ES-I3 (cell line): ENCODE measurements around the gene TENM4.

Experiments
- H3K36me3 ChIP-seq: 2 replicates; pipeline ENCODE4 v1.6.1; 2013; ENCODE audit warnings: mild to moderate bottlenecking, low read length, control low read depth, moderate library complexity; ENCODE audit not compliant: insufficient read depth
- H3K4me1 ChIP-seq: 2 replicates; pipeline ENCODE4 v1.6.1; 2013; ENCODE audit warnings: mild to moderate bottlenecking, control low read depth, low read length; ENCODE audit not compliant: insufficient read depth
- H3K9ac ChIP-seq: 2 replicates; pipeline ENCODE4 v1.6.1; 2013; ENCODE audit warnings: low read depth, mild to moderate bottlenecking, low read length, moderate library complexity
- H3K9me3 ChIP-seq: 2 replicates; pipeline ENCODE4 v1.6.1; 2013; ENCODE audit warnings: mild to moderate bottlenecking, low read length, moderate library complexity; ENCODE audit not compliant: control insufficient read depth, insufficient read depth

Gene TENM4

DNA sequence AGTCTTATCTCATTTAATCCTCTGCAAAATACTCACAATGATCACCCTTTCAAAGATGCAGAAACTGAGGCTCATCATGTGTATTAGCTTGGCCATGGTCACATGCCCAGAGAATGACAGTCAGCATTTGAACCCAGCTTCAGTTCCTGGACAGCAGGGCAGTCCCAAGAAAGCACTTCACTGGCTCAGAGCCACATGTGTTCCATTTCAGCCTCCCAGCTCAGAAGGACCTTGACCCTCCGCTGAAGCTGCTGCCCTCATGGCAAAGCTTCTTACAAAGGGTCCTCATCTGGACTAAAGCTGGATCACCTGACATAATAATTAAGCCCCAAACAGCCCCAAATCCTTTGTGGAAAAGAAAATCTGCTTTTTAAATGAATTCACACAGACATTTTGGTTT, 37.0 kb downstream of the TENM4 start:
- Histone ChIP-seq H3K36me3 (no peaks in the 10 kb centered on the region), H3K9me3 (no peaks in the 10 kb centered on the region), H3K4me1 (no peaks in the 10 kb centered on the region), H3K9ac (no peak overlapping the region)

DNA sequence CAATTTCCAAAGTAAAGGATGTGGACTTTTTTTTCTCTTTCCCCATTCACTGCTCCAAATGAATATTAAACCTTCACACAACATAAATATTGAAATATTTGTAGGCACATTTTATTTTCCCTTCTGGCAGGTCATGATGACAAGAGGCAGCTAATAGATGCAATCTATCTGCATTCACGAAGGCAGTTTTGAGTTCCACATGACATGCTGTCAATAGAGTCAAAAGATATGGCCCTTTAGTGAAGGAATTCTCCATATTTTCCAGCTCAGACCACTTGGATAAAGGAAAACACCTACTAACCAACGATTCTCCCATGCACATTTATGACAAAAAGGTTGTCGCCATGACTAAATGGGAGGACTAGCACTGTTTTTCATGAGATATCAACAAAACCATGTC, 37.9 kb downstream of the TENM4 start:
- Histone ChIP-seq H3K9ac (no peak overlapping the region), H3K9me3 (no peaks in the 10 kb centered on the region), H3K4me1 (no peaks in the 10 kb centered on the region)

DNA sequence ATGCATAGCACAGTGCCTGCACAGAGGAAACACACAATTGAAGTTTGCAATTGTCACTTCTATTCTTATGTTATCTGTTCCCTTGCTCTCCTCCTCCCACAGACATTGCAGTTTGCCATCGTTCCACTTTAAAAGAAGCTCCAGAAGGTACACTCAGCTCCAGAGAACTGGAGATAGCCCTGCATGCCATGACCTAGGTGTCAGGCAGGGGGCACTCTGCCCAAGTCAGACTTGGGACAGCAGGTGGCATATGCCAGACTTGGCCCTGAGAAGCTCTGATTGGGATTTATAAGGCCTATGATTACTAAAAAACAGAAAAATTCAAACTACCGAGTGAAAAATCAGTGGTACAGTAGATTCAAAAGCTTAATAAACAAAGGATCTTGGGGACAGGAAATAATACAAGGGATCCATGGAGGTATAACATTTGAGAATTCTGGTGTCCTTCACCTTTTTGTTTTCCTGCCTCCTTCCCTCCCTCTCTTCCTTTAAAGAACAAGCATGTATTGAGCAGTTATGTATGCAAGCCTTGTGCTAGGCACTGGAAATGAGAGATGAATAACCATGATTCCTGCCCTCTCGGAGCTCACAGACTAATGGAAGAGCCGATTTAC, 40.0 kb downstream of the TENM4 start:
- Histone ChIP-seq H3K4me1 (no peaks in the 10 kb centered on the region), H3K36me3 (no peaks in the 10 kb centered on the region), H3K9me3 (no peaks in the 10 kb centered on the region), H3K9ac (no peak overlapping the region)

More for the DNA sequence above, 37.9 kb downstream of the TENM4 start:
- H3K36me3 ChIP-seq: no peaks in the 10 kb centered on the region

DNA sequence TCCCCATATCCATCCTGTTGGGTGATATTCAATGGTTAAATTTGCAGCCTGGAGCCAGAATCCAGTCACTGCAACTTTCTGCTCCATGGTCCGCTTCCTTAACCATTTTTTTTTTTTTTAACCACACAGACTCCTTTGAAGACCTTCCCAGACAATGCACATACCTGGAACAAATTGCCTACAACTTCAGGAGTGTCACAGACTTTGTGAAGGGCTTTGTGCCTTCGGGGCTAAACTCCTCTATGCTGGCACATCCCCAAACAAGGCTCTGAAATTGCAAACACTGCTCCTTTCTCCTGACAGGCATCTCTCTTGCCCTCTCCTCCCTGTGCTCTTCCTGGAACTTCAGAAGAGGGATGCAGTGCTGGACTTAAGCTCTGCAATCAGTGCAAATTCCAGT, 40.6 kb downstream of the TENM4 start:
- no peaks in the 10 kb centered on the region for H3K36me3 ChIP-seq
- no peak overlapping the region for H3K9ac ChIP-seq
- no peaks in the 10 kb centered on the region for H3K4me1 ChIP-seq
- no peaks in the 10 kb centered on the region for H3K9me3 ChIP-seq

DNA sequence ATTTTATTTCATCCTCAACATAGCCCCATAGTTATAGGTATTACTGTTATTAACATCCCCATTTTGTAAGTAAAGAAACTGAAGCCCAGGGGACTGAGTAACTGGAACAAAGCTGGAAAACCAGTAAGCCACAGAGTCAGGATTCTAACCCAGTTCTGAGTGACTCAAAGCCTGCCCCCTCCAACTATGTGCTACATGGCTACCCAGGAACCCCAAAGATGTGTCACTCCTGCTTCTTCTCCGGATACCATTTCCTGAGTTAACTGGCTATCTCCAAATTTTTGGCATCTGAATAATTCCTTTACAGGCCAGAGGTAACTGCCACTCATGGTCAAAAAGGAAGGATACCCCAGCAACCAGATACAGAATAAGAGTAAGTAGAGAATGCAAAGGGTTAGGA, 43.6 kb downstream of the TENM4 start:
- no peak overlapping the region for H3K9ac ChIP-seq
- no peaks in the 10 kb centered on the region for H3K36me3 ChIP-seq
- H3K9me3 ChIP-seq: no peaks in the 10 kb centered on the region
- peaks cover 14% of the 10 kb centered on the region for H3K4me1 ChIP-seq

- Histone ChIP-seq H3K36me3 (no peaks in the 10 kb centered on the region), H3K9me3 (no peaks in the 10 kb centered on the region), H3K9ac (no peak overlapping the region), H3K4me1 (peaks cover 14% of the 10 kb centered on the region)
These were observed 44.2 kb downstream of the TENM4 start for GRCh38 chr11:79396674-79397073.

- H3K36me3 ChIP-seq: no peaks in the 10 kb centered on the region
- no peak overlapping the region for H3K9ac ChIP-seq
- H3K4me1 ChIP-seq: peaks cover 14% of the 10 kb centered on the region
- no peaks in the 10 kb centered on the region for H3K9me3 ChIP-seq
These were observed 44.8 kb downstream of the TENM4 start for GRCh38 chr11:79396001-79396400.

DNA sequence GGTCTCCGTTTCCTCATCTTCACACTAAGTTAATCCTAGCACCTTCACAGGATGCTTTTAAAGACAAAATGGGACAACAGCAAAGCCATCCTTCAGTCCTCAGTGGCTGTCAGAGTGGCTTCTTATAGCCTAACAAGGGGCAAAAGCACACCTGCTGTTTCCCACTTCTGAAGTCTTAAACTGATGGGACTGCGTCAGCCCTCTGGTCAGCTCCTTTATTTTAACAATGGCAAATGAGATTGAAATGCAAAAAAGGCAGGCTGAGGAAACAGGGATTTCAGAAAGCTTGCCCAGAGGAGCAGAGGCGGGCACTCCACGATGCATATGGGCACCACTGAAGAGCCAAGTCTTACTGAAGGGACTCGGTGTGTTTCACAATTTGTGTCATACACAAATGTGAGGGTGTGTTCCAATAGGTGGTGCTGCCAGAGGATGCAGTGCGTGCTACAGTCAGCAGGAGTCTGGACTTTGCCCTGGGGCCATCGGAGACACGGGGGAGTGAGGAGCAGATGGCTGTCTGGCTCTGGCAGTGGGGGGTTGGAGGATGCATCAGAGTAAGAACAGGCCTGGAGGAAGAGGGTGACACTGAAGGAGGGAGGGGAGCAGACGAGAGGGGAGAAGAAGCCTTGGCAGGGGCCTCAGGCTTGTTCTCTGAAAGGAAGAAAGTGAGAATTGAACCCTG, 47.3 kb downstream of the TENM4 start:
- Histone ChIP-seq H3K4me1 (peaks cover 14% of the 10 kb centered on the region), H3K9ac (no peak overlapping the region; the same call in 1 of the 2 replicates)

DNA sequence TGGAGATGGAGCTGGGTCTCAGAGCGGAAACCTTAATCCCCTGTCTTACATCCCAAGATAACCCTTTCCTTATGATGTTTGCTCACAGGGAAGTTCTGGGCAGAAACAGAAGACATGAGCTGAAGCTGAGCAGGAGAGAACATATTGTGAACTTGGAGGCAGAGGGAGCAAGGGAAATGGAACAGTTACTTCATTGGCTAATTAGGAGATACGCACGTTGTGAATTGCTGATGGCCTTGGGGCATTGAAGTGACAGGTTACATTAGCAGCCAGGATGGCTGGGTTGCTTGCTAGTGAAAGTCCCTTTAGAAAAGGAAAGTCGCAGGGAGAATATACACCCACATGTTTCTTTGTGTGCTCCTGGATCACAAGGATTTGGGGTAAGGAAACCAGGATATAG, 48.7 kb downstream of the TENM4 start:
- Histone ChIP-seq H3K4me1 (peaks cover 14% of the 10 kb centered on the region), H3K36me3 (no peaks in the 10 kb centered on the region), H3K9me3 (no peaks in the 10 kb centered on the region), H3K9ac (no peak overlapping the region)

More for the DNA sequence above, 47.3 kb downstream of the TENM4 start:
- Histone ChIP-seq H3K9me3 (no peaks in the 10 kb centered on the region), H3K36me3 (no peaks in the 10 kb centered on the region)

GRCh38 chr11:79390923-79391322, 49.9 kb downstream of the TENM4 start:
- Histone ChIP-seq H3K9ac (no peak overlapping the region), H3K4me1 (peaks cover 14% of the 10 kb centered on the region), H3K36me3 (no peaks in the 10 kb centered on the region), H3K9me3 (no peaks in the 10 kb centered on the region)

- Histone ChIP-seq H3K9ac (no peak overlapping the region), H3K4me1 (peaks cover 14% of the 10 kb centered on the region), H3K9me3 (no peaks in the 10 kb centered on the region), H3K36me3 (no peaks in the 10 kb centered on the region)
These were observed 50.4 kb downstream of the TENM4 start for GRCh38 chr11:79390477-79390876.

GRCh38 chr11:79388201-79388600, 52.6 kb downstream of the TENM4 start:
- peaks cover 5% of the 10 kb centered on the region for H3K4me1 ChIP-seq
- no peak overlapping the region for H3K9ac ChIP-seq
- no peaks in the 10 kb centered on the region for H3K36me3 ChIP-seq
- H3K9me3 ChIP-seq: no peaks in the 10 kb centered on the region

DNA sequence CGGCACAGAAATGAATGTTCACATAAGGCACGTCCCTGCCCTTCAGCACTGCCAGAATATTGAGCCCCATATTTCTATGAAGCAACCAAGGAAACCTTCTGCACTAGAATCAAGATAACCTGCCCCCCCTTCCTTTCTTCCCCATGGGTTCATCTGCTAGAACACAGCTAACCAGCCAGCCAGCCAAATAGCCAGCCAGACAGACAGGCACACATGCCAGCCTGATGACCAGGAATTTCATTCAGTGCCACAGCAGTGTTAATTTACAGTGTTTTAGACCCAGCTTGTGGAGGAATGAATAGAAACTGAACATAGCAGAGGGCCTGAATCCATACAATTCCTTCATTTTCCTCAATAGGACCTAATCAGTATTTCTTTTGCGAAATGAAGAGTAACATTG, 57.0 kb downstream of the TENM4 start:
- H3K9me3 ChIP-seq: no peaks in the 10 kb centered on the region
- no peaks in the 10 kb centered on the region for H3K36me3 ChIP-seq
- H3K4me1 ChIP-seq: peaks cover 3% of the 10 kb centered on the region
- no peak overlapping the region for H3K9ac ChIP-seq

DNA sequence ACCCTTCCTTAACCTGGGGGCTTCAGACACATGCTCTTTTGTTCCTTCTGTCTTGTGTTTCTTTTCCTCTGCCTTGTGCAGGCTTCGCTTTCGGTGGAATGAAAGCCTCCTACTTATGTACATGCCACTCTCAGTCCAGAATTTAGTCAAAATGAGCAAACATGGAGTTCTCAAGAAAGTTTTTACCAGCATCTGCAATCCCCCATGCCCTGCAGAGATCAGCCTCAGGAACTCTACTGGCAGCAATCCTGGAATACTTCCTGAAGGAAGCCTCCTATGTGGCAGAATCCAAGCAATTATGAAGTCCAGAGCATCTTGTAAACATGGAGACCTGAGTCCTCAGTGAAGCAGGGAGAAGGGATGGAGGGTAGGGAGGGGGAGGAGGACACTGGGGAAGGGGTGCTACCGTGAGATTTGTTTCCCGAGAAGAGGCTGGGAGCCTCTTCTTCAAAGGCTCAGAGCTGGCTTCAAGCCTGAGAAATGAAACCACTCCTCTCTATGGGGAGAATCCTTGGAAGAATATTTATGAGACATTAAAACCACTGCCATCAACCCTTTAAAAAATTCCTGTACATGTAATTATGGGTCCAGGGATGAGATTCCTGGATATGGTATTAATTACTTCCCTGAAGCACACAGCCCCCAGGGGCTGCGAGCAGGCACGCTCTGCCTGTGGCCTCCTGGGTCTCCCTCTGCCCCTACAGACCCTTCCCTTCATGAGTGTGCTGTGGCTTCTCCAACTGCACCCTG, 58.4 kb downstream of the TENM4 start:
- Histone ChIP-seq H3K9me3 (no peaks in the 10 kb centered on the region), H3K36me3 (no peaks in the 10 kb centered on the region), H3K9ac (no peak overlapping the region), H3K4me1 (peaks cover 5% of the 10 kb centered on the region)

GRCh38 chr11:79381036-79381435, 59.8 kb downstream of the TENM4 start:
- Histone ChIP-seq H3K9ac (no peak overlapping the region), H3K4me1 (peaks cover 10% of the 10 kb centered on the region), H3K36me3 (no peaks in the 10 kb centered on the region), H3K9me3 (no peaks in the 10 kb centered on the region)
